COLO829 (cell line): ENCODE results near the gene CAPN14.

Experiments
- DNase-seq: peaks from one replicate; pipeline ENCODE4 v3.0.0; 2012; ENCODE audit warnings: low spot score

Gene CAPN14

GRCh38 chr2:31217465-31218200, at the start of gene CAPN14:
Gene CAPN14, minus strand, starts transcription at chr2:31217515. Its CDS starts 12,068 bp downstream, at chr2:31205447.
- DNase-seq = no peak

GRCh38 chr2:31266804-31267203, 49.5 kb upstream of the CAPN14 start:
- DNase-seq = no peak

- DNase-seq = no peak
Measured at GRCh38 chr2:31265234-31265633, 47.9 kb upstream of the CAPN14 start.

- no peak for DNase-seq
Measured at GRCh38 chr2:31263636-31264190, 46.4 kb upstream of the CAPN14 start.

GRCh38 chr2:31260870-31261269, 43.6 kb upstream of the CAPN14 start:
- no peak for DNase-seq

- no peak for DNase-seq
Measured at GRCh38 chr2:31259075-31259474, 41.8 kb upstream of the CAPN14 start.

- DNase-seq = no peak
Measured at GRCh38 chr2:31258351-31258750, 41.0 kb upstream of the CAPN14 start.

- no peak for DNase-seq
Measured at GRCh38 chr2:31256611-31257382, 39.5 kb upstream of the CAPN14 start.

- no peak for DNase-seq
Measured at GRCh38 chr2:31255911-31256571, 38.7 kb upstream of the CAPN14 start.

GRCh38 chr2:31254237-31255203, 37.2 kb upstream of the CAPN14 start:
- DNase-seq = no peak

GRCh38 chr2:31253356-31254131, 36.2 kb upstream of the CAPN14 start:
- no peak for DNase-seq

GRCh38 chr2:31251851-31252250, 34.5 kb upstream of the CAPN14 start:
- no peak for DNase-seq

- DNase-seq = no peak
Measured at GRCh38 chr2:31251018-31251417, 33.7 kb upstream of the CAPN14 start.

- no peak for DNase-seq
Measured at GRCh38 chr2:31249009-31249690, 31.8 kb upstream of the CAPN14 start.

GRCh38 chr2:31248139-31248538, 30.8 kb upstream of the CAPN14 start:
- DNase-seq = no peak

- no peak for DNase-seq
Measured at GRCh38 chr2:31247711-31248110, 30.4 kb upstream of the CAPN14 start.

- no peak for DNase-seq
Measured at GRCh38 chr2:31246184-31246852, 29.0 kb upstream of the CAPN14 start.

- no peak for DNase-seq
Measured at GRCh38 chr2:31244101-31244500, 26.8 kb upstream of the CAPN14 start.

GRCh38 chr2:31243053-31243452, 25.7 kb upstream of the CAPN14 start:
- no peak for DNase-seq
